HG02852 (cell line): ENCODE measurements around the gene LRRC73.
"Not testable (repeated sequence)": the region's sequence is repeated elsewhere in the genome, so short reads cannot be mapped to it uniquely, and the experiment has no call there.

ENCODE experiments used
- ATAC-seq: cut with Tn5 transposase; IDR thresholded peaks from one replicate; pipeline ENCODE4 v1.9.1; 2021; ENCODE audit warnings: mild to moderate bottlenecking, moderate library complexity; ENCODE audit not compliant: unreplicated experiment

LRRC73 gene

GRCh38 chr6:43467265-43467664, 42.9 kb downstream of the LRRC73 start:
- ATAC-seq, result not testable (repeated sequence)

GRCh38 chr6:43465948-43466347, 44.2 kb downstream of the LRRC73 start:
- no peak for ATAC-seq

GRCh38 chr6:43464337-43464736, 45.8 kb downstream of the LRRC73 start:
- no peak for ATAC-seq

- no peak for ATAC-seq
Observed at GRCh38 chr6:43461936-43462335, 48.2 kb downstream of the LRRC73 start.

- no peak for ATAC-seq
Observed at GRCh38 chr6:43460032-43460431, 50.1 kb downstream of the LRRC73 start.

GRCh38 chr6:43459535-43459934, 50.6 kb downstream of the LRRC73 start:
- no peak for ATAC-seq

- not testable (repeated sequence) for ATAC-seq
Observed at GRCh38 chr6:43458154-43458553, 52.0 kb downstream of the LRRC73 start.

- ATAC-seq, result no peak
Observed at GRCh38 chr6:43457643-43458042, 52.5 kb downstream of the LRRC73 start.
